HG03060 (cell line): ENCODE data around the gene PIGH.
"Not testable (repeated sequence)": the region's sequence is repeated elsewhere in the genome, so short reads cannot be mapped to it uniquely, and the experiment has no call there.

Experiments
- ATAC-seq: cut with Tn5 transposase; IDR thresholded peaks from one replicate; pipeline ENCODE4 v1.9.1; 2021; ENCODE audit warnings: low read depth, moderate number of reproducible peaks; ENCODE audit not compliant: unreplicated experiment

PIGH gene

DNA sequence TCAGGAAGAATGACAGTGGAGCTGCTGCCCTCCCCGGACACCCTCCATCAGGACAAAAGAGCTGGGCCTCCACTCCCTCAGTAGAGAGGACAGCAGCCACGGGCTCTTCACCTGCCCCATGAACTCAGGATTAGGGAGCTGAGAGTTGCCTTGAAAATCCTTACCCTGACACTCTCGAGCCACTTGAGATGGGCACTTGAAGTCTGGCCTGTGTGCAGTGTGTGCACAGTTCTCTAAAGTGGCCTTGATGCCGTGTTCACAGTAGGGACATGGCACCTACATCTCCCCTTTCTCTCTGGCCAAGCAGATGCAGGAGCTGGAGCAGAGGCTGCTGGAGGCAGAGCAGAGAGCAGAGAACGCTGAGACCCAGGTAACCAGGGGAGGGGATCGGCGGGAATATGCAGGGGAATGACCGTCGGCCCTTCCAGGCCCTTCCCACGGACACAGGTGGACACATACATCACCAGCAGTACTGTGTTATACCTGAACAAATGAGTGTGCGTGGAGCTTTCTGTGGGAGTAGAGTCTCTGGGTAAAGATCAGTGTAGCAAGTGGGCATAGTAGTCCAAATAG lies 44.5 kb downstream of the PIGH start:
- no peak for ATAC-seq

DNA sequence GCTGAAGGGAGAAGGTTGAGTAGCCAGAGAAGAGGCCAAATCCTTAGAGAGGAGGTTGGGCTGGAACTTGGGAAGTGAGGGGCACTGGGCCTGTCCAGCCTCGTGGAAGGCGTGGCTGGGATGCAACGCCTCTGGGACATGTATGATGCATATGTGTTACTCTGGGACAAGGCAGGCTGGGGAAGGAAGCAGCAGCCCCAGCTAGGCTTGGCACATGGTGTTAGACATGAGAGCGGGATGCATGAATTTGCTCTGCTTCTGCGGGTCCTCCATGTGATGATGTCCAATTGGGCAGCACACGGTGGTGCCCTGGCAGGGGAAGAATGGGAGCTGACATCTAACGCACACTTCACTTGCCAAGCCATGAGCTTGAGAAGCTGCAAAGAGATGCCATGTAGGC lies 45.7 kb downstream of the PIGH start:
- no peak for ATAC-seq

DNA sequence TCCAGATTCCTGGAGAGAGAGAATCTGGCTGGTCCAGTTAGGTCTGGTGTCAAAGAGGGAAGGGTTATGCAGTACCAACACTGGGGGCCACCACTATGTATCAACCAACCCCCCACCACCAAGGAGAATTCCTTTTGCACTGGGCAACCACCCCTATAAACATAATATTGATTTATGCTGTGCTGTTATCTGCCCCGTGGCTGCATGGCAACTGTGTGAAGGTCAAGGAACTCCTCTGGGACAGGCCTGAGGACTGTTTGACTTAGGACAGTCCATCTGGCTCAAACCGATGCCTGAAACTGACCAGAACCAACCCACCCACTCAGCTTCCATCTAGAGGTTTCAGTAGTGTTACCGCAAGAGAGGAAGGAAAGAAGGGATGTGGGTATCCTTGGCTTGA lies 46.5 kb downstream of the PIGH start:
- ATAC-seq, result no peak

DNA sequence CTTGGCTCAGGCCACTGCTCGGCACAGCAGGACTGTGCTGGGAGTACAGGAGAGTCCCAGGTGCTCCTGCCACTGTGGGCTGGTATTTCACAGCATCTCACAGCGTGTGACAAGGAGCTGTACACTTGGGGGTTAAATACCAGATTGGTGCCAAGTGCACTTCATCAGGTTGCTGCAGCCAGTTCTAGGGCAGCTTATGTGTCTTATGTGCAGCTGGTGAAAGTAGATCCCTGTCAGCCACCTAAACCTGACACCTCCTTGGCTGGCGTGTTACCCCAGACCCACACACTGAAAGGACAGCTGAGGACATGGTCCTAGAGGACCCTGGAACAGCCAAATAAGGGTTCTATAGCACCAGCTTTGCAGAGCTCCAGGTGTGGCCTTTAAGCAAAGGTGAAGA lies 48.1 kb downstream of the PIGH start:
- ATAC-seq, result no peak

DNA sequence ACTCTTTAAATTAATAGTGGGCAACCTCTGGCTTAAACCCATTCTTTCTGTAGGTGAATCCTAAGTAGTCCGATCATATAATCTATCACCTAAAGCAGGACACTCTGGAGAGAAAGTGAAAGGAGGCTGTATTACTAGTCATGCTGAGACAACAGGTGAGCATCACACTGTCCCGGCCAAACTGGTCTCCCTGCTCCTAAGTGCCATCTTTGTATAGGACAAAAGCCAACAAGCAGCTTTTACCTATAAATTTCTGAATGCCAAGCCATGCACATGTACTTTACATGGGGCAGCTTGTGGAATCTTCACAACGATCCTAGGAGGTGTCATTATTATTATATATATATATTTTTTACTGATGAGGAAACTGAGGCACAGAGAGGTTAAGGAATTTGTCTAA lies 48.9 kb downstream of the PIGH start:
- no peak for ATAC-seq

DNA sequence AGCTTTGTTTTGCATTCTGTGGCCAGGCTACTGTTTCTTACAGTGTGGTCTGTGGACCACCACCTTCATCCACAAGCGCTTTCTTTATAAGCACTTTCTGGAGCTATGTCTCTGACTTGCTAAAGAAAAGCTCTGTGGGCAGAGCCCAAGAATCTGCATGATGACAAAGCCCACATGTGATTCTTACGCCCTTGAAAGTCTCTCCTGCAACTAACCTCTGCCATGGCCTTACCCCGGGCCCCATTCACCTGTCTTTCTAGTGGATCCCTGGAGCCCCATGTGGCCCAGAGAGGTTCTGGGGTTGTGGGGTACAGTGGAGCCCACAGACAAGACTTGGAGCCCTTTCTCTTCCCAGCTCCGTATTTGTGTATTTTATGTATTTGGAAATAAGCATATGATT lies 50.3 kb downstream of the PIGH start:
- no peak for ATAC-seq

DNA sequence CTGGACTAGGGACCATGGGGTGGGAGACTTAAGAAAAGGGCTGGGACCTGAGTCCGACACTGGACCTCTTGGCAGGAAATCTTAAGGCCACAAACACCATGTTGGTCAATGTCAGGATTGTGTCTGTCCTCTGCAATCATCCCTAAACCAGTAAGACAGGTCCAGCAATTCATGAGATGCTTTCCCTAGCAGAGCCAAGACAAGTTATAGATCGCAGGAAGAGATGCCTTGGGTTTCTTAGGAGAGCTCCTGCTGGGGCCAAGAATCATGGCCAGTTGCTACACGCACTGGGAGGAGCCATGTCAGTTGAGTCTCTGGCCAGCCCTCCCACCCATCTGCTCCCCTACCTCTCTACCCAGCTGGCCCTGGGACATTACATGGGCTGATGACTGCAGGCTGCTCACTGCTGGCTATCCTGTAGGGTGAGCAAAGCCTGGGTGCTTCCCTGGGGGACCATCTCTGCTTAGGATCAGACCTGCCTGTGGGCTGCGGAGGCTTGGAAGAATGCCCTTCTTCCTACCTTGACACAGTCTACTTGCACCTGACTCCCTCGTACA lies 52.8 kb downstream of the PIGH start:
- no peak for ATAC-seq

DNA sequence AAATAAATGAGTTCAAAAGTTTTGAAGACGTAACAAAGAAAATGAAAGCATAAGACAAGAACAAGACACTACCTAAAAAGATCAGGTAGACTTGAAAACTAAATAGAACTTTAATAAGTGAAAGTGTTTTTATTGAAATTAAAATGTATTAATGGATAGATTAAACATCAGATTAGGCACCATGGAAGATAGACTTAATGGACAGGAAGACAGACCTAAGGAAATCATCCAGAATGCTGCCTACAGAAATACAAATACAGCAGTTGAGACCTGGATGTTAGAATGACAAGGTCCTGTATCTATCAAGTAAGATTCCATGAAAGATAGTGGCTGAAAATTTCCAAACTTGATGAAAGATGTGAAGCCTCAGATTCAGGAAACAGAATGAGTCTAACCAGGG lies 55.5 kb downstream of the PIGH start:
- no peak for ATAC-seq

DNA sequence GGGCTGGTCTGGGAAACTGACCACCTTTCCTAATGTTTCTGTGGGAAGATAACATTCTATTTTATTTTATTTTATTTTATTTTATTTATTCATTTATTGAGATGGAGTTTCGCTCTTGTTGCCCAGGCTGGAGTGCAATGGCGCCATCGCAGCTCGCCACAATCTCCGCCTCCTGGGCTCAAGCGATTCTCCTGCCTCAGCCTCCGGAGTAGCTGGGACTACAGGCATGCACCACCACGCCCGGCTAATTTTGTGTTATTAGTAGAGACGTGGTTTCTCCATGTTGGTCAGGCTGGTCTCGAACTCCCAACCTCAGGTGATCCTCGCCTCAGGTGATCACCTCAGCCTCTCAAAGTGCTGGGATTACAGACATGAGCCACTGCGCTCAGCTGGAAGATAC lies 57.4 kb downstream of the PIGH start:
- ATAC-seq, result not testable (repeated sequence)

DNA sequence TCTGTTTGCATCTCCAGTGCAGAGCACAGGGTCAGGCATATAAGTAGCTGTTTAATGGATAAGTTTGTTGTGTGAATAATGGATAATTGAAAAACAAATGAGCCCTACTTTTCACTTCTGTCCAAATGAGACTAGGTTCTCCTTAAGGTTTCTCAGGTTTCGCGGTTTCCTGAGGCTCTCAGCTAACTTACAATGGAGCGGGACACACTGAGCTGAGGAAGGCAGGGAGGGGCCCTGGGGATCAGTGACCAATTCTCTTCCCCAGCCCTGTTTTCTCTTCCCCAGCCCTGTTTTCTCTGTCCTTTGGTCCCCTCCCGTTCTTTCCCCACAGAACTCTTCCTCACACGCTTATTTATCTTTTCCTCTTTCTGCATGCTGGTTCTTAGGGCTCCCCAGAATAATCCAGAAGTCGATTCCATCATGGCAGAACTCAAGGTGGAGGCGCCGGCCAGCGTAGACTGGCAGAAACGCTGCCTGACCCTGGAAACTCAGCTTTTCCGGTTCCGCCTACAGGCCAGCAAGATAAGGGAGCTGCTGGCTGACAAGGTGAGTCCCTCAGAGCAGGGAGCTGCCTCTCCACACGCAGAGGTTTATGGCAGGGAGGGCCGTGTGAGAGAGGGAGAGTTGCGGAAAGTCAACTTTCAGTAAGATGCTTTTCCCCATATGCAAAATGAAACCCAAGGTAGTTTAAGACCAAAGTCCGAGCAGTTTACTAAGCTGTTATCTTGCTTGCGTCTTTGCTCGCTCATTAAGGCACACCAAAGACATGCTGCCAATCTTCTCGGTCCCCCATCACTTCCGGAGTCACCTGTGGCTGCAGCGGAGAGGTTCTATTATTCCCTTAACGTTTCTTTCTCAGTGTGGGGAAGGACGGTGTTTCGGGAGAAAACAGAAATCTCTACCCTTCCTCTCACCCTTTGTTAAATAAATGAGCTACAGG lies 58.4 kb downstream of the PIGH start:
- ATAC-seq, result no peak
